KMS-11 (cell line): Measurements from ENCODE around the gene AMOTL1.

Experiments
- H2AFZ ChIP-seq: fragments of 200-600 bp; sonication (generic); 2 replicates; pipeline ENCODE4 v1.6.1; 2016; ENCODE audit warnings: antibody characterized with exemption, mixed run types, low read depth
- H3K27ac ChIP-seq: fragments of 200-600 bp; sonication (generic); 2 replicates; pipeline ENCODE4 v1.6.1; 2016; ENCODE audit warnings: mild to moderate bottlenecking, mixed run types
- H3K27me3 ChIP-seq: fragments of 200-600 bp; sonication (generic); 2 replicates; pipeline ENCODE4 v1.6.1; 2017; ENCODE audit warnings: mild to moderate bottlenecking, low read depth, mixed run types, moderate library complexity; ENCODE audit not compliant: insufficient read depth
- H3K36me3 ChIP-seq: fragments of 200-600 bp; sonication (generic); 2 replicates; pipeline ENCODE4 v1.6.1; 2017; ENCODE audit warnings: mild to moderate bottlenecking, mixed run types; ENCODE audit not compliant: insufficient read depth
- H3K4me1 ChIP-seq: fragments of 200-600 bp; sonication (generic); 2 replicates; pipeline ENCODE4 v1.6.1; 2016; ENCODE audit warnings: mild to moderate bottlenecking, low read depth, mixed run types; ENCODE audit not compliant: poor library complexity, severe bottlenecking
- H3K4me2 ChIP-seq: fragments of 200-600 bp; sonication (generic); 2 replicates; pipeline ENCODE4 v1.7.0; 2016; ENCODE audit warnings: mild to moderate bottlenecking, mixed run types
- H3K4me3 ChIP-seq: fragments of 200-600 bp; sonication (generic); IDR thresholded peaks from 2 replicates; pipeline ENCODE4 v1.6.1; 2017; ENCODE audit warnings: low read depth, low read length, mixed read lengths; ENCODE audit not compliant: insufficient read depth
- H3K79me2 ChIP-seq: fragments of 200-600 bp; sonication (generic); 2 replicates; pipeline ENCODE4 v1.6.1; 2016; ENCODE audit warnings: low read depth, mixed run types; ENCODE audit not compliant: insufficient read depth
- H3K9ac ChIP-seq: fragments of 200-600 bp; sonication (generic); 2 replicates; pipeline ENCODE4 v1.6.1; 2016; ENCODE audit warnings: mild to moderate bottlenecking, mixed run types
- H4K20me1 ChIP-seq: fragments of 200-600 bp; sonication (generic); 2 replicates; pipeline ENCODE4 v1.6.1; 2016; ENCODE audit warnings: mild to moderate bottlenecking, mixed run types; ENCODE audit not compliant: insufficient read depth
- CTCF ChIP-seq: fragments of 200-600 bp; sonication (generic); conservative IDR thresholded peaks from 2 replicates; pipeline ENCODE4 v1.6.1; 2017; ENCODE audit warnings: low read depth, mild to moderate bottlenecking, antibody characterized with exemption, low read length, moderate library complexity, mixed read lengths

Gene AMOTL1

GRCh38 chr11:94762995-94763394, 5.2 kb upstream of the AMOTL1 start:
- no peak for TF ChIP-seq CTCF
- Histone ChIP-seq H3K36me3 (no peaks in the 10 kb centered on the region), H3K79me2 (no peaks in the 10 kb centered on the region), H3K4me1 (no peaks in the 10 kb centered on the region), H3K9ac (no peak overlapping the region), H3K27me3 (no peaks in the 10 kb centered on the region), H3K4me3 (no peak overlapping the region), H3K4me2 (no peak overlapping the region), H3K27ac (no peak overlapping the region), H4K20me1 (no peaks in the 10 kb centered on the region), H2AFZ (no peak overlapping the region)

GRCh38 chr11:94766713-94767206, 1.4 kb upstream of the AMOTL1 start:
- Histone ChIP-seq H4K20me1 (no peaks in the 10 kb centered on the region), H3K27ac (no peak overlapping the region), H3K79me2 (no peaks in the 10 kb centered on the region), H3K36me3 (no peaks in the 10 kb centered on the region), H3K4me1 (peaks cover 7% of the 10 kb centered on the region), H2AFZ (no peak overlapping the region), H3K9ac (no peak overlapping the region), H3K4me2 (no peak overlapping the region), H3K4me3 (no peak overlapping the region), H3K27me3 (no peaks in the 10 kb centered on the region)
- no peak for TF ChIP-seq CTCF

GRCh38 chr11:94767291-94767690, 865 bp upstream of the AMOTL1 start:
- Histone ChIP-seq H4K20me1 (no peaks in the 10 kb centered on the region), H3K36me3 (no peaks in the 10 kb centered on the region), H3K4me1 (peaks cover 7% of the 10 kb centered on the region), H3K27ac (no peak overlapping the region), H3K9ac (no peak overlapping the region), H3K79me2 (no peaks in the 10 kb centered on the region), H3K4me3 (no peak overlapping the region), H3K27me3 (no peaks in the 10 kb centered on the region), H3K4me2 (no peak overlapping the region), H2AFZ (no peak overlapping the region)
- no peak for TF ChIP-seq CTCF

GRCh38 chr11:94768602-94769541, 716 bp downstream of the AMOTL1 start:
- no peak for TF ChIP-seq CTCF
- H3K9ac ChIP-seq, result peak overlapping the region; percentile 64; the same call in 1 of the 2 replicates
- no peaks in the 10 kb centered on the region for H4K20me1 ChIP-seq
- peak overlapping the region; percentile 75 for H2AFZ ChIP-seq
- H3K36me3 ChIP-seq, result no peaks in the 10 kb centered on the region
- no peaks in the 10 kb centered on the region for H3K27me3 ChIP-seq
- no peaks in the 10 kb centered on the region for H3K79me2 ChIP-seq
- no peak overlapping the region for H3K27ac ChIP-seq
- H3K4me1 ChIP-seq, result peaks cover 7% of the 10 kb centered on the region
- peak overlapping the region; percentile 68 for H3K4me2 ChIP-seq
- H3K4me3 ChIP-seq, result no peak overlapping the region
